K562 (cell line): ENCODE data around the gene BROX. TPM values are rescaled to one million over a fixed set of nuclear protein-coding genes. Genes with fewer than 3 reads are reported as not detected.
"Not testable (repeated sequence)": the region's sequence is repeated elsewhere in the genome, so short reads cannot be mapped to it uniquely, and the experiment has no call there.

Experiments
- ATAC-seq: fragments of 200-7000 bp; cut with Tn5 transposase; 3 replicates; pipeline ENCODE4 v1.9.1; 2020; ENCODE audit warnings: moderate library complexity
- BruUV-seq: library from RNA; stranded (reverse); fragments of 400-500 nt; replicated peaks from 2 replicates; lab custom pipeline; 2021; lab: Mats Ljungman, UMichigan
- CTCF ChIA-PET: fragments of 300-600 bp; formaldehyde crosslinking; extraction: SDS; loops from one replicate; lab custom pipeline; 2021; ENCODE audit warnings: low intra/inter-chr PET ratio; lab: Yijun Ruan, JAX
- POLR2A ChIA-PET: fragments of 300-600, 350-650 bp; sonication (Branson Sonifier 250); formaldehyde crosslinking; extraction: SDS; loops from one replicate; lab custom pipeline; 2021; ENCODE audit warnings: antibody characterized with exemption, inconsistent platforms; lab: Yijun Ruan, JAX
- DNase-seq, 4 experiments: peaks; one replicate each; pipeline versions ENCODE4 v3.0.0 to v3.0.0-alpha.2; 2011 to 2018; ENCODE audit warnings: low spot score in 3 of 4, mixed read lengths in 3 of 4; ENCODE audit errors: extremely low read depth in 1 of 4
- FAIRE-seq: peaks from 2 replicates; lab custom pipeline; 2011; peaks lifted over from hg19 to GRCh38; lab: Jason Lieb, UNC
- H2AFZ ChIP-seq: 2 replicates; pipeline ENCODE4 v1.6.0; 2011; ENCODE audit warnings: low read depth, low read length, control low read depth, inconsistent platforms
- H3K27ac ChIP-seq: fragments of 200-600 bp; 3 replicates; pipeline ENCODE4 v1.8.0; 2011; ENCODE audit warnings: low read depth, mild to moderate bottlenecking, control low read depth, inconsistent platforms, low read length, moderate library complexity, mixed read lengths; ENCODE audit errors: extremely low read depth
- H3K27me3 ChIP-seq, 2 experiments: fragments of 300-600 bp in 1 of 2; 2 replicates in 1 of 2; 3 replicates in 1 of 2; pipeline versions ENCODE4 v1.6.0 to v1.8.0; 2011; ENCODE audit warnings: inconsistent platforms in 2 of 2, low read length in 2 of 2, mild to moderate bottlenecking in 1 of 2, mixed read lengths in 1 of 2, moderate library complexity in 1 of 2; ENCODE audit not compliant: control insufficient read depth in 2 of 2, insufficient read depth in 2 of 2
- H3K36me3 ChIP-seq: fragments of 300-600 bp; 3 replicates; pipeline ENCODE4 v1.8.0; 2011; ENCODE audit warnings: mild to moderate bottlenecking, low read length, inconsistent platforms; ENCODE audit not compliant: control insufficient read depth, insufficient read depth
- H3K4me1 ChIP-seq, 2 experiments: fragments of 200-600 bp in 1 of 2; replicated peaks in 1 of 2; 2 replicates in 1 of 2; 3 replicates in 1 of 2; pipeline versions ENCODE4 v1.5.1 to v1.8.0; 2011; ENCODE audit warnings: inconsistent platforms in 2 of 2, low read length in 2 of 2, mild to moderate bottlenecking in 1 of 2, mixed read lengths in 1 of 2, moderate library complexity in 1 of 2; ENCODE audit not compliant: control insufficient read depth in 2 of 2, insufficient read depth in 2 of 2
- H3K4me2 ChIP-seq: 2 replicates; pipeline ENCODE4 v1.6.1; 2011; ENCODE audit warnings: low read length, control low read depth, inconsistent platforms, mixed read lengths; ENCODE audit not compliant: insufficient read depth
- H3K4me3 ChIP-seq: fragments of 200-600 bp; sonication (generic), shearing (Covaris generic); 2 replicates; pipeline ENCODE4 v1.5.1; 2016; ENCODE audit warnings: control low read depth, inconsistent platforms
- H3K79me2 ChIP-seq: fragments of 200-600 bp; 3 replicates; pipeline ENCODE4 v1.8.0; 2011; ENCODE audit warnings: low read length, inconsistent platforms; ENCODE audit not compliant: control insufficient read depth, insufficient read depth
- H3K9ac ChIP-seq, 2 experiments: 2 replicates each; pipeline versions ENCODE4 v1.6.0 to v1.6.1; 2011; ENCODE audit warnings: low read depth in 2 of 2, low read length in 2 of 2, control low read depth in 1 of 2, inconsistent platforms in 1 of 2, mild to moderate bottlenecking in 1 of 2, mixed read lengths in 1 of 2; ENCODE audit not compliant: insufficient read depth in 1 of 2
- H3K9me1 ChIP-seq: one replicate; pipeline ENCODE4 v1.6.0; 2011; ENCODE audit warnings: inconsistent platforms, mild to moderate bottlenecking, low read length, moderate library complexity; ENCODE audit not compliant: control insufficient read depth, insufficient read depth
- H3K9me3 ChIP-seq: replicated peaks from 2 replicates; pipeline ENCODE4 v1.5.1; 2011; ENCODE audit warnings: low read depth, low read length, inconsistent platforms; ENCODE audit not compliant: control insufficient read depth, insufficient read depth
- H4K20me1 ChIP-seq: replicated peaks from 2 replicates; pipeline ENCODE4 v1.6.1; 2011; ENCODE audit warnings: low read length, inconsistent platforms, mixed read lengths; ENCODE audit not compliant: control insufficient read depth, insufficient read depth
- CEBPG ChIP-seq, 3 experiments: fragments of 200-800 bp in 1 of 3; sonication (Bioruptor generic) in 1 of 3; sonication (generic) in 1 of 3; formaldehyde crosslinking in 1 of 3; IDR thresholded peaks in 2 of 3; conservative IDR thresholded peaks in 1 of 3; 2 replicates each; pipeline versions ENCODE4 v1.6.1 to v1.8.0; 2016 to 2022; ENCODE audit warnings: missing compliant biosample characterization in 2 of 3, missing genetic modification characterization in 2 of 3, mild to moderate bottlenecking in 1 of 3, missing genetic modification reagents in 1 of 3
- CTBP1 ChIP-seq: fragments of 450-650 bp; IDR thresholded peaks from 2 replicates; pipeline ENCODE4 v1.6.1; 2016; ENCODE audit warnings: borderline replicate concordance
- ETV1 ChIP-seq: fragments of 450-650 bp; conservative IDR thresholded peaks from 2 replicates; pipeline ENCODE4 v1.6.1; 2016; ENCODE audit warnings: missing genetic modification characterization, control low read depth, low read depth, missing compliant biosample characterization
- IRF1 ChIP-seq: sonication (generic); formaldehyde crosslinking; IDR thresholded peaks from 2 replicates; pipeline ENCODE4 v1.8.0; 2022; ENCODE audit warnings: missing genetic modification reagents, mild to moderate bottlenecking, borderline replicate concordance
- KDM5B ChIP-seq: fragments of 200-600 bp; sonication (generic); IDR thresholded peaks from 2 replicates; pipeline ENCODE4 v1.6.1; 2012; ENCODE audit warnings: low read depth, mild to moderate bottlenecking, moderate library complexity, low read length, control low read depth, inconsistent platforms; ENCODE audit not compliant: insufficient replicate concordance
- L3MBTL2 ChIP-seq: fragments of 450-650 bp; IDR thresholded peaks from 2 replicates; pipeline ENCODE4 v1.6.1; 2016; ENCODE audit warnings: mild to moderate bottlenecking, moderate library complexity
- MCM7 ChIP-seq, 2 experiments: fragments of 450-650 bp; IDR thresholded peaks; 2 replicates each; pipeline ENCODE4 v1.6.1; 2016 to 2018
- NFYB ChIP-seq: IDR thresholded peaks from 2 replicates; pipeline ENCODE4 v1.6.1; 2011; ENCODE audit warnings: mild to moderate bottlenecking, moderate library complexity; ENCODE audit not compliant: insufficient read length; ENCODE audit errors: extremely low read depth
- SFPQ ChIP-seq: fragments of 200-400 bp; formaldehyde crosslinking; IDR thresholded peaks from 2 replicates; pipeline ENCODE4 v1.6.1; 2017; ENCODE audit warnings: mild to moderate bottlenecking, low read depth, low read length, moderate library complexity
- SMARCC2 ChIP-seq: fragments of 450-650 bp; IDR thresholded peaks from 2 replicates; pipeline ENCODE4 v1.6.1; 2017; ENCODE audit warnings: antibody characterized with exemption, moderate library complexity, mild to moderate bottlenecking, low read depth
- TCF7L2 ChIP-seq: fragments of 150-350 bp; IDR thresholded peaks from 2 replicates; pipeline ENCODE4 v1.6.1; 2016; ENCODE audit warnings: low read depth, mild to moderate bottlenecking, low read length, moderate library complexity
- ZNF311 ChIP-seq: fragments of 250-450 bp; sonication (Bioruptor Pico); IDR thresholded peaks from 2 replicates; pipeline ENCODE4 v1.4.0; 2020; ENCODE audit warnings: mild to moderate bottlenecking, moderate library complexity
- ZNF77 ChIP-seq: fragments of 250-450 bp; sonication (Bioruptor Pico); IDR thresholded peaks from 2 replicates; pipeline ENCODE4 v1.5.0; 2020
- WGBS: fragments of 100-300 bp; shearing (Covaris generic); methylation state at CpG from one replicate; pipeline ENCODE4 v1.1.6; 2016; ENCODE audit warnings: low coverage, mixed read lengths; ENCODE audit not compliant: insufficient coverage; ENCODE audit errors: missing lambda C conversion rate; 5-methylcytosine and 5-hydroxymethylcytosine counted together
- in situ Hi-C: fragments of 300-500 bp; cut with MboI; formaldehyde crosslinking; loops from 4 replicates; pipeline ENCODE4 v1.15.0; 2018; ENCODE audit warnings: inconsistent platforms, mixed read lengths
- intact Hi-C: fragments of 100-400 bp; cut with micrococcal nuclease; formaldehyde crosslinking; loops from 2 replicates; pipeline ENCODE4 v1.14.2; 2022
- polyA plus RNA-seq, 8 experiments: library from polyadenylated mRNA; depleted of rRNA in 4 of 8; stranded (reverse) in 5 of 8; unstranded in 3 of 8; fragments of >200 nt; fragmentation: Nextera tagmentation in 2 of 8; fragmentation: Illumina TruSeq in 1 of 8; extraction: Ambion mirVana in 2 of 8; extraction: Trizol in 1 of 8; gene quantifications; 2 replicates each; pipeline versions ENCODE4 v1.2.1 to v1.2.3, GENCODE V29; 2011 to 2014; ENCODE audit warnings: inconsistent platforms in 1 of 8, missing spikeins in 1 of 8
- total RNA-seq, 7 experiments: library from RNA; depleted of rRNA in 6 of 7; stranded (reverse); fragments of >200 nt in 6 of 7; fragmentation: Illumina TruSeq in 2 of 7; extraction: Trizol in 2 of 7; gene quantifications; 2 replicates each; pipeline versions ENCODE4 v1.2.1 to v1.2.3, GENCODE V29; 2011 to 2021; ENCODE audit warnings: low replicate concordance in 1 of 7

The BROX gene
- total and polyA plus RNA-seq, 9 of the 15 experiments (the other 6 are each of a cell fraction or from before 2014, with no cell fraction given) = 9.4 to 153 (median 45.1) TPM

- TF ChIP-seq TCF7L2 (no peak), SMARCC2 (no peak), ZNF77 (CRISPR knock-in tag) (no peak), ETV1 (tag) (no peak), SFPQ (no peak), MCM7 (IDR thresholded peaks at IDR 0.05) (no peak), KDM5B (no peak), CEBPG (CRISPR knock-in tag; IDR thresholded peaks at IDR 0.05) (no peak), CEBPG (tag; conservative IDR thresholded peaks at IDR 0.05 in 1 of 2, IDR thresholded peaks at IDR 0.05 in 1 of 2) (no peak), IRF1 (CRISPR knock-in tag) (no peak), NFYB (no peak), L3MBTL2 (no peak), ZNF311 (CRISPR knock-in tag) (no peak), CTBP1 (no peak)
- no TSS peak for BruUV-seq
- intact Hi-C loops (no loop called here), in situ Hi-C loops (no loop called here)
- Histone ChIP-seq H3K79me2 (no peaks in the 10 kb centered on the region), H4K20me1 (no peaks in the 10 kb centered on the region), H3K27me3 (no peaks in the 10 kb centered on the region), H3K27ac (no peak overlapping the region), H3K4me2 (no peak overlapping the region), H3K4me3 (no peak overlapping the region), H3K9me3 (no peaks in the 10 kb centered on the region), H2AFZ (no peak overlapping the region), H3K36me3 (peaks cover 78% of the 10 kb centered on the region), H3K9ac (no peak overlapping the region), H3K4me1 (no peaks in the 10 kb centered on the region), H3K9me1 (no peaks in the 10 kb centered on the region)
- ChIA-PET CTCF (no interaction called here), POLR2A (interaction anchor here (1.5 kb wide), 1 partner anchor 47 kb away, joined by 7 read pairs; the partner anchor contains the start of genes AIDA and BROX)
- 95% methylated on average over 7 of the region's 7 CpGs for WGBS
- DNase-seq = no peak
- FAIRE-seq = no peak
- no peak for ATAC-seq
Observed at GRCh38 chr1:222665964-222666363, 46.4 kb upstream of the BROX start.

- H3K27ac ChIP-seq, H3K4me3 ChIP-seq, H3K79me2 ChIP-seq, H3K4me2 ChIP-seq, DNase-seq, H2AFZ ChIP-seq, ATAC-seq, H3K9me3 ChIP-seq, FAIRE-seq, H3K9me1 ChIP-seq, H3K27me3 ChIP-seq, POLR2A ChIA-PET, in situ Hi-C loops, H3K9ac ChIP-seq, BruUV-seq, H3K4me1 ChIP-seq, H4K20me1 ChIP-seq, intact Hi-C loops, CTCF ChIA-PET: not testable (repeated sequence)
- no CpG with 5 or more reads among the region's 4 CpGs for whole genome bisulfite sequencing
- peaks cover 74% of the 10 kb centered on the region for H3K36me3 ChIP-seq
Observed at GRCh38 chr1:222668184-222668583, 44.2 kb upstream of the BROX start.
